ENCODE results near the gene SFTA2.

SFTA2 gene

GRCh38 chr6:30889496-30889885, 42.5 kb downstream of the SFTA2 start:
- Mint-ChIP-seq H3K27me3 (ENCODE audit: low read depth, poor library complexity) (peaks cover 8% of the 10 kb centered on the region), H3K27ac (peak overlapping the region; percentile 86), H3K9me3 (no peaks in the 10 kb centered on the region), H3K4me3 (no peak overlapping the region), H3K4me1 (peaks cover 59% of the 10 kb centered on the region), H3K36me3 (ENCODE audit: low read depth) (peaks cover 35% of the 10 kb centered on the region)
- no peak for DNase-seq
- no peak for TF ChIP-seq CTCF (IDR thresholded peaks at IDR 0.05)

- no peaks in the 10 kb centered on the region for H3K9me3 Mint-ChIP-seq
- DNase-seq = no peak
- H3K4me3 Mint-ChIP-seq = no peak overlapping the region
- H3K27me3 Mint-ChIP-seq (ENCODE audit: low read depth, poor library complexity) = peaks cover 8% of the 10 kb centered on the region
- no peak overlapping the region for H3K27ac Mint-ChIP-seq
- peaks cover 30% of the 10 kb centered on the region for H3K36me3 Mint-ChIP-seq (ENCODE audit: low read depth)
- peaks cover 59% of the 10 kb centered on the region for H3K4me1 Mint-ChIP-seq
- TF ChIP-seq CTCF (IDR thresholded peaks at IDR 0.05) = no peak
These were observed 43.0 kb downstream of the SFTA2 start for GRCh38 chr6:30888816-30889495.

GRCh38 chr6:30887901-30888815, 43.8 kb downstream of the SFTA2 start:
- Mint-ChIP-seq H3K27ac (no peak overlapping the region), H3K4me1 (peaks cover 66% of the 10 kb centered on the region), H3K4me3 (peak overlapping the region; percentile 47), H3K9me3 (no peaks in the 10 kb centered on the region), H3K36me3 (ENCODE audit: low read depth) (peaks cover 30% of the 10 kb centered on the region), H3K27me3 (ENCODE audit: low read depth, poor library complexity) (peaks cover 8% of the 10 kb centered on the region)
- no peak for TF ChIP-seq CTCF (IDR thresholded peaks at IDR 0.05)
- DNase-seq = no peak

- Mint-ChIP-seq H3K4me1 (peaks cover 71% of the 10 kb centered on the region), H3K9me3 (no peaks in the 10 kb centered on the region), H3K27ac (peak overlapping the region; percentile 28), H3K27me3 (ENCODE audit: low read depth, poor library complexity) (peaks cover 8% of the 10 kb centered on the region), H3K36me3 (ENCODE audit: low read depth) (peaks cover 22% of the 10 kb centered on the region), H3K4me3 (peak overlapping the region; percentile 86)
- no peak for TF ChIP-seq CTCF (IDR thresholded peaks at IDR 0.05)
- no peak for DNase-seq
These were observed 45.1 kb downstream of the SFTA2 start for GRCh38 chr6:30886897-30887255.

GRCh38 chr6:30885999-30886896, 45.7 kb downstream of the SFTA2 start:
- Mint-ChIP-seq H3K4me1 (peaks cover 77% of the 10 kb centered on the region), H3K27me3 (ENCODE audit: low read depth, poor library complexity) (peaks cover 9% of the 10 kb centered on the region), H3K9me3 (no peaks in the 10 kb centered on the region), H3K36me3 (ENCODE audit: low read depth) (peaks cover 22% of the 10 kb centered on the region), H3K4me3 (peak overlapping the region; percentile 86), H3K27ac (peak overlapping the region; percentile 97)
- DNase-seq = peak; percentile 72
- no peak for TF ChIP-seq CTCF (IDR thresholded peaks at IDR 0.05)

Data from nephron progenitor cell (in vitro differentiated cells).